HS-27A (cell line): ENCODE measurements around the gene TFDP2.
"Not testable (repeated sequence)": the region's sequence is repeated elsewhere in the genome, so short reads cannot be mapped to it uniquely, and the experiment has no call there.

Experiments used
- DNase-seq: peaks from one replicate; pipeline ENCODE4 v3.0.0-alpha.2; 2012; ENCODE audit warnings: low read depth, missing footprints

The TFDP2 gene

GRCh38 chr3:142148792-142149672 is at the start of gene TFDP2:
Gene TFDP2 (minus strand): TSS chr3:142149544. CDS start chr3:142101749, 47,795 bp downstream.
- peak; percentile 67 for DNase-seq

GRCh38 chr3:142188846-142189245 is 39.5 kb upstream of the TFDP2 start:
- DNase-seq = no peak

GRCh38 chr3:142180761-142181362 is 31.5 kb upstream of the TFDP2 start:
- no peak for DNase-seq

GRCh38 chr3:142175478-142175877 is 26.1 kb upstream of the TFDP2 start:
- DNase-seq = no peak

- DNase-seq = no peak
These were observed 25.2 kb upstream of the TFDP2 start for GRCh38 chr3:142174559-142174958.

GRCh38 chr3:142168514-142168913 is 19.2 kb upstream of the TFDP2 start:
- no peak for DNase-seq

- DNase-seq = peak; percentile 62
These were observed 15.8 kb upstream of the TFDP2 start for GRCh38 chr3:142165194-142165593.

- no peak for DNase-seq
These were observed 9.9 kb upstream of the TFDP2 start for GRCh38 chr3:142159083-142159740.

GRCh38 chr3:142154186-142154585 is 4.8 kb upstream of the TFDP2 start:
- DNase-seq = no peak

- DNase-seq = no peak
These were observed 3.0 kb upstream of the TFDP2 start for GRCh38 chr3:142152384-142152783.

GRCh38 chr3:142151828-142152227 is 2.5 kb upstream of the TFDP2 start:
- DNase-seq = no peak

- DNase-seq = no peak
These were observed 1.9 kb upstream of the TFDP2 start for GRCh38 chr3:142151240-142151639.

- DNase-seq = no peak
These were observed 927 bp upstream of the TFDP2 start for GRCh38 chr3:142150271-142150670.

- no peak for DNase-seq
These were observed 289 bp upstream of the TFDP2 start for GRCh38 chr3:142149673-142149992.

GRCh38 chr3:142148044-142148791 is 1.1 kb downstream of the TFDP2 start:
- no peak for DNase-seq

GRCh38 chr3:142144587-142144986 is 4.8 kb downstream of the TFDP2 start:
- DNase-seq = not testable (repeated sequence)

GRCh38 chr3:142140608-142141285 is 8.6 kb downstream of the TFDP2 start:
- DNase-seq = not testable (repeated sequence)

- DNase-seq = not testable (repeated sequence)
These were observed 12.3 kb downstream of the TFDP2 start for GRCh38 chr3:142137089-142137488.

- no peak for DNase-seq
These were observed 14.5 kb downstream of the TFDP2 start for GRCh38 chr3:142134799-142135325.

GRCh38 chr3:142129516-142130171 is 19.7 kb downstream of the TFDP2 start:
- no peak for DNase-seq
